Stimulated activated CD4-positive, alpha-beta T cell treated with anti-CD3 and anti-CD28 coated beads, Interleukin-12 subunit alpha, Interleukin-12 subunit beta, amount 100 ng/mL, for 4 hours (primary cell): ENCODE results near the gene ABCF3.

Experiments
- DNase-seq: peaks from one replicate; pipeline ENCODE4 v3.0.0-alpha.2; 2020

The ABCF3 gene

GRCh38 chr3:184188080-184188479 is 2.1 kb downstream of the ABCF3 start:
- DNase-seq: no peak

DNA sequence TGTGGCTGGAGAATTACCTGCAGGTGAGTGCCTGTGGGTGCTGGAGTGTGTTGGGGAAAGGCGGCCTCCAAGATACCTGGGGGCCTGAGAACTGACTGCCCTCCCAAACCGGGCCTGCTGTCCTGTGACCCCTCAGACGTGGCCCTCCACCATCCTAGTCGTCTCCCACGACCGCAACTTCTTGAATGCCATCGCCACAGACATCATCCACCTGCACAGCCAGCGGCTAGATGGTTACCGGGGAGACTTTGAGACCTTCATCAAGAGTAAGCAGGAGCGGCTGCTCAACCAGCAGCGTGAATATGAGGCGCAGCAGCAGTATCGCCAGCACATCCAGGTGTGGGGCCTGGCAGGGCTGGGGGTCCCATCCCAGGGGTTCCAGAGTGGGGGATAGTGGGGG is 3.4 kb downstream of the ABCF3 start:
- DNase-seq: no peak

DNA sequence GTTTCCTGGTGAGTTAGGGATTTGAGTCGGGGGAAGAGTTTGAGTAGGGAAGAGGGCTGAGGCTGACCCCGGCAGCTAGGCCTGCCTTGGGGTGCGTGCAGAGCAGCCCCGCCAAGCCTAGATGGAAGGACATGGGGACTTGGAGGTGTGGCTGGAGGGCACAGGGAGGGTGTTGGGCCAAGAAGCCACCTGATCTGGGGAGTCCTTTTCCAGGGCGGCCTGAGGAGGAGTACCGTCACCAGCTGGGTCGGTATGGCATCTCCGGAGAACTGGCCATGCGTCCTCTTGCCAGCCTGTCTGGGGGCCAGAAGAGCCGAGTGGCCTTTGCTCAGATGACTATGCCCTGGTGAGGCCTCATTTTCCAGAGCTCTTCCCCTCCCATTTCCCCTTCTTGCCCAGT is 6.9 kb downstream of the ABCF3 start:
- DNase-seq: no peak

- DNase-seq: no peak
These were observed 8.1 kb downstream of the ABCF3 start for GRCh38 chr3:184193991-184194539.

DNA sequence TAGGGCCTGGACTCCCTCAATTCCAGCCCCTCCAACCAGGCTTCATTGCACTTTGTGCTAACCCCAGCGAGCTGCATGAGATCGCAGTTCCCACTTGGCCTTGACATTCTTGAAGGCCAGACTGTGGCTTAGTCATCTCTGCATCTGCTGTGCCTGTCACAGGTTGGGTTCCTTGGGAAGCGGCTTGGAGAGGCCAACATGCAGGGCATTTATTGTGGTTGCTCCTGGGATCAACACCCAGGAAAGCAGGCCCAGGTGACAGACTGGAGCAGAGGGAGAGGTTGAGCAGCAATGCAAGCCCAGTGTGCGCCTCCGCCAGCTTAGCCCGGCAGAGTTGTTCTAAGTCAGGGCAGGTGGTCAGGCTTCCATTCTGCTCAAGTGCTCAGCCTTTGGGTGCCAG is 10.5 kb downstream of the ABCF3 start:
- no peak for DNase-seq

DNA sequence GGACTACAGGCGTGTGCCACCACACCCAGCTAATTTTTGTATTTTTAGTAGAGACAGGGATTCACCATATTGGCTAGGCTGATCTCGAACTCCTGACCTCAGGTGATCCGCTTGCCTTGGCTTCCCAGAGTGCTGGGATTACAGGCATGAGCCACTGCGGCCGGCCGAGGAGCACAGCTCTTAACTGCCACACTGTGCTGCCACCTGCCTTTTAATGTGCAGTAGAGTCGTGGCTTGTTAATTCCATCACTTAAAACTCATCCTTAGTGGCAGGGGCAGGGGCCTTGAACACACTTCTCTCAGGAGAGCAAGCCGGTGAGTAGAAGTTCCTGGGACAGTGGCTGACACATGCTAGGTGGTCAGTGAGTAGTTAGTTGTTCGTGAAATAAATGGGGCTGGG is 12.5 kb downstream of the ABCF3 start:
- DNase-seq: no peak

DNA sequence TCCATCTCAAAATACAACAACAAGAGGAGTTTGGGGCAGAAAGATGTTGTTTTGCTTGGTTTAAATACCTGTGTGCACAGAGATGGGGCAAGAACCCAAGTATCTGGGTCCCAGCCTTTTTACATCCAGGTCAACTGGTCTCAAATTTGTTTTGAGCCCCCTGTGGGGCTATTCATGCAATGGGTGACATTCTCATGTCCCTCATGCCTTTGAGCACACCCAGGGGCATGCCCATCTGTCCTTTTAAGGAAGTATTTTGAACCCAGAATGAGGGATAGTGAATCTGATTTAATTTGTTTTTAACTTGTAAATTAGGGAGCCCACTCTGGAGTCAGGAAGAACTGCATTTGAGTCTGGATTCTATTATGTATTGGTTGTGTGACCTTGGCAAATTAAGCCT is 14.8 kb downstream of the ABCF3 start:
- DNase-seq: no peak

- no peak for DNase-seq
These were observed 17.5 kb downstream of the ABCF3 start for GRCh38 chr3:184203526-184203925.

DNA sequence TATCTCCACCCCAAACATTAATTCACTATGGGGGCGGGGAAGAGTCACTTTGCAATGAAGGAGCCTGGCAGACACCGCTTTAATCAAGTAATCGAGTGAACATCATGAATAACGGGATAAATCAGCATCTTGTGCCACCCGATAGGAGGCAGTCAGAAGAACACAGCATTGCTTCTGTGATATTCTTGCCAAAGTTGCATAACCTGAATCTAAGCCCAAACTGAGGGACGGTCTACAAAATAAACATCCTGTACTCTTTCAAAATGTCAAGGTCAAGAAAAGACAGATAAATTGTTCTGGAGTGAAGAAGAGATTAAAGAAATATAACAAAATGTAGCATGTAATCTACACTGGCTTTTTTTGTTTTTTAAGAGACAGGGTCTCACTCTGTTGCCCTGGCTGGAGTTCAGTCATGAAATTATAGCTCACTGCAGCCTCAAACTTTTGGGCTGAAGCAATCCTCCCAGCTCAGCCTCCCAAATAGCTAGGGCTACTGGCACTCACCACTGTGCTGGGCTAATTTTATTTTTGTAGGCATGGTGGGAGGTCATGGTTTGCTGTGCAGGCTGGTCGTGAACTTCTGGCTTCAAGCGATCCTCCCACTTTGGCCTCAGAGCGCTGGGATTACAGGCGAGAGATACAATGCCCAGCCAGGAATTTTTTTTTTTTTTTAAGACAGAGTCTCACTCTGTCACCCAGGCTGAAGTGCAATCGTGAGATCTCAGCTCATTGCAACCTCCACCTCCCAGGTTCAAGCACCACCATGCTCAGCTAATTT is 23.3 kb downstream of the ABCF3 start:
- no peak for DNase-seq

GRCh38 chr3:184211297-184211696 is 25.3 kb downstream of the ABCF3 start:
- no peak for DNase-seq

- DNase-seq: no peak
These were observed 25.7 kb downstream of the ABCF3 start for GRCh38 chr3:184211718-184212117.

DNA sequence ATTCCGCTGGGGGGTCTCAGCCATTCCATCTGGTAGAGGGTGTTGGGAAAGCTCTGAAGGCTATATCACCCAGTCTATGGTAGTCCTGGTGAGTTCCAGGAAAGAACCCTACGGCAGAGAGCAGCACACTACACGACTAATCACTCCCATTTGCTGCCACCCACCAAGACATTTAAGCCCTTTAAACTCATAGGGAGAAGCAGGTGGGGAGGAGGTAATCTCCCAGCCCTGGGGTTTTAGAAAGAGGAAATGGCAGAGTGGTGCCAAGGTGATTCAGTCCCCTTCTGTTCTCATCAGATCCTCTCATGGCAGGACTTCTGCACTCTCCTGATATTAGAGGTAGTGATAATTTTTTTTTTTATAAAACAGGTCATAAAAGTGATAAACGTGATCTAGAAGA is 32.8 kb downstream of the ABCF3 start:
- no peak for DNase-seq

GRCh38 chr3:184222521-184222920 is 36.5 kb downstream of the ABCF3 start:
- DNase-seq: no peak

DNA sequence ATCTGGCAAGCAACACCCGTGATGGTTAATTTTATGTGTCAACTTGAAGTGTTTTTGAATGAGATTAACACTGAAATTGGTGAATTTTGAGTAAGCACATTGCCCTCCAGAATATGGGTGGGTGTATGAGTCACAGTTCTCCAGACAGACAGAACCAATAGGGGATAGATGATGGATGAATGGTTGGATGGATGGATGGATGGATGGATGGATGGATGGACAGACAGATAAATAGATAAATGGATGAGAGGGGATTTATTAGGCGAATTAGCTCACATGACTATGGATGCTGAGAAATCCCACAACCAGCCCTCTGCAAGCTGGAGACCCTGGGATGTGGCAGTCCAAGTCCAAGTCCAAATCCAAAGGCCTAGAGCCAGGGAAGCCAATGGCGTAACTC is 37.9 kb downstream of the ABCF3 start:
- DNase-seq: no peak

- DNase-seq: peak; percentile 38
These were observed 41.5 kb downstream of the ABCF3 start for GRCh38 chr3:184227481-184227935.

DNA sequence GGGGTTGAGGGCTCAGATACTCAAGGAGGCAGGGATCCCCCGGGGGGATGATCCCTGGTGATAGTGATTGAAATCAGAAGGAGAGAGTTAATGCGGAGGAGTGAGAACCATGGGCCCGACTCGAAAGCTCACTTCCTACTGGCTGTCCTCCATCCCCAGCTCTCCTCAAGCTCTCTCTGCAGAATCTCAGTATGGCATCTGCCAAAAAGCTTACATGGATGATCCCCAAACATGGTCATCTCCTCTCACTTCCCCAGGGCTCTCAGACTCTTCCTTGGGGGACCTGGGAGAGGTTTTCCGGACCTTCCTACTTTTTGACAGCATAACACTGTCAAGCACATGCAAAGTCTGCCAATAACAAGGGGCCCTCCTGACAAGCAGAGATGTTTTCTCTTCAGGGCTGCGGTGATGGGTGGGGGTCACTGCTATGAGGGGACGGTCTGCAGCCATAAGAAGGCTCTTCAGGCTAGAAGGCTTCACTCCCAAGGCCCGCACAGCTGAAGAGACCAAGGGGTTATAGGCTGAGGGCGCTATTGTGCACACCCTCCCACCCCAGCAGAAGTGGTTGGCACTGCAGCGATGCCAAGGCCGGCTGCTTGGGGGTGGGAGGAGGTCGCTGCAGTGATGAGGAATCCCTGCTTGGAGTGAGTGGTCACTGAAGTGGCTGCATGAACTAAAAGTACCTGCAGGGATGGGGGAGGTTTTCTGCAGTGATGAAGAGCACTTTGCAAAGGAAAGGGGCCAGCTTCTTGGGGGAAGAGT is 42.6 kb downstream of the ABCF3 start:
- DNase-seq: no peak

DNA sequence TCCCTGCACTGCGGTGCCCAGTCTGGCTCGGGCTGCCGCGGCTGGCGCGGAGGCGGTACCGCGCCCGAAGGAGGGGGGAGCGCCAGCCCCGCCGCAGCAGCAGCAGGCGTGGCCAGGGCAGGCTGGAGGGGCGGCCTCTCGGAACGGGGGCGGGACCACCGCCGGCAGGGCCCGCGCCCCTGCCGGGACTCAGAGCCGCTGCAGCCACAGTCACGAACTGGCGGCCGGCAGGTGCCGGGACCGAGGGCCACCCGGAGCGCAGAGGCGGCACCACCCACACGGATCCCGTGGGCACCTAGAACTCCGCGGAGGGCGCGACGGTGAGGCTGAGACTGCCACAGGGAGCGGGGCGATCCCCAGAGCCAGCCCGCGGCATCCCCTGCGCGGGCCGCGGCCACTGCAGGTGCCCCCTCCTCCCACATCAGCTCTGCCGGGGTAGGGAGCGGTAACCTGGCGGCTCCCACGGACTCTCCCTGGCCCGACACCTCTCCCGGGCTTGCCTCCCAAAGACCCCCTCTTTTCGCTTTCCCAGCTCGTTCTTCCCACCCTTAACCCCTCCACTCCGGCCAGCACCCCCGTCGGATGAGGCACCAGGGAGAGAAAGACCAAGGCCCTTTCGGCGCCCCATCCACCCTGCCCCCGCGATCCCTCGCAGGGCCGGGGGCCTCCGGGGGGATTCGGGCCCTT is 43.5 kb downstream of the ABCF3 start, which contains the start of gene VWA5B2:
Gene VWA5B2, plus strand, starts transcription at position 192 of the 687 bp plus-strand sequence. CDS start 944 bp downstream, outside the sequence.
- peak; percentile 67 for DNase-seq

GRCh38 chr3:184230081-184230602 is 44.1 kb downstream of the ABCF3 start:
- no peak for DNase-seq

DNA sequence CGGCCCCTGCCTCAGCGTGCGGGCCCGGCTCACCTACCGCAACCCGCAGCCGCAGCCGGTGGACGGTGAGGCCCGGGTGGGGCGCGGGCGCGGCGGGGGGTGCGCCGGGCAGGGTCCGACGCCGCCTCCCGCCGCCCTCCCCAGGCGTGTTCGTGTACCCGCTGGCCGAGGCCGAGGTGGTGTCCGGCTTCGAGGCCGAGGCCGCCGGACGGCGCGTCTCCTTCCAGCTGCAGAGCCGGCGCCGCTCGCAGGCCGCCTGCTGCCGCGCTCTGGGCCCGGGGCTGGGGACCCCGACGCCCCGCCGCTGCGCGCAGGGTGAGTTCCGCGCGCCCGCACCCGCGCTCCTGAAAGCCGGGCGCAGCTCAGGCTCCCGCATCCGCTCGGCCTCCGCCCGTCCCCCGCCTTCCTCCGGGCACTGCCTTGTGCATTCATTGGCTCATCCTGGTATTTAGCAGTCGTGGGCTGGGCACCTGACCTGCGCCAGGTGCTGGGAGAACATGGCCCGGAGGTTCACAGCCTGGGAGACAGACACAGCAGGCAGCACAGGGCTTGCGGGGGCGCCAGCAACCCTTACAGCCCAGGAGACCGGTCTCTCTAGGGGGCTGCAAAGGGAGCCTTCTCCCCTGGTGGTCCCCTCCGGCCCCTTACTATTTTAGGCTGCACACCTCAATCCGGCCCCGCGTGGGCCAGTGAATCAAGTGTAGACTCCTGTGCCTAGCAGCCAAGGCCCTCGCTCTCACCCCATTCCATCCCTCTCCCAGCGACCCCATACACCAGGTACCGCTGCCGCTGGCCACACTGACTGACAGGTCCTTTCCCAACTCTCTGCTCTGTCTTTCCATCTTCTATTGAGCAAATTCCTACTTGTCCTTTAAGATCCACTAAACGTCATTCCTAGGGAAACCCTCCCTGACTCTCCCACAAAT is 44.9 kb downstream of the ABCF3 start:
- DNase-seq: no peak

DNA sequence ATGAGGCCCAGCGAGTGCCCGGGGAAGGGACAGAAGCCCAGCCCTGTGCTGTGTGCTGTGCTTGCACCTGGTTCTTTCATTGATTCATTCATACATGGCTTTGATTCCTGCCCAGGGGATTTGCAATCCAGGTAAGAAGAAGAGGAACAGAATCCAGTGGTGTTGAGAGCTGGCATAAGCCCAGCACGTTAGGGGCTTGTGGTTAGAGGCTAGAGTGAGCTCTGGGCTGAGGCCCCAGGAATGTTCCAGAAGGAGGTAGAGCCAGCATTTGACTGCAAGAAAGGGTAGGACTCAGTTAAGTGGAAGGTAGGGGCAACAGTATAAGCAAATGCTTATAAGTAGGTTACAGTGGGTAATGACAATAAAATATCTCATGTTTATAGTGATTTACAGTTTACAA is 45.7 kb downstream of the ABCF3 start:
- no peak for DNase-seq

DNA sequence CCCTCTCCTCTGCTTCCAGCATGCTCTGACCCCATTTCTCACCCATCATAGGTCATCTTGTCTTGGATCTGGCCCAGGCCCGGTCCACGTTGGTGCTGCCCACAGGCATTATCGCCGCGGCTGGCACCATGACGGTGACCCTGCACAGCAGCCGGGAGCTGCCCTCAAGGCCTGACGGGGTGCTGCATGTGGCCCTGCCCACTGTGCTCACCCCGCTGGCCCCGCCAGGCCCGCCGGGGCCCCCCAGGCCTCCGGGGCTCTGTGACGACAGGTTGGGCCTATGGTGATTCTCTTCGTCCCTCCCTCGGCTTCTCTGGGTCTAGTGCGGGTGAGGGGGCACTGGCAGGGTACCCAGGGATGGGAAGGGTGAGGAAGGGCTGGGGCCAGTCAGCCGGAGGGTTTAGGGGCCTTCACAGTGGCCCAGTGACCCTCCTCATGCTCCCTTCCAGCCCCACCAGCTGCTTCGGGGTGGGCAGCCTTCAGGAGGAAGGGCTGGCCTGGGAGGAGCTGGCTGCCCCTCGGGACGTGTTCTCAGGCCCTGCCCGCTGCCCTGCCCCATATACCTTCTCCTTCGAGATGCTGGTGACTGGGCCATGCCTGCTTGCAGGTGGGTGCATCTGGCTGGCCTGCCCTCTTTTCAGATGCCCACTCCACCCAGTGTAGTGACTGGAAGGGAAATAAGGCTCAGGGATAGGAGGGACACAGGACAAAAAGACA is 47.3 kb downstream of the ABCF3 start:
- DNase-seq: no peak
